HFFc6 (cell line): ENCODE measurements around the gene ELFN1. TPM values are rescaled to one million over a fixed set of nuclear protein-coding genes. Genes with fewer than 3 reads are reported as not detected.

ENCODE experiments used
- DNase-seq: peaks from one replicate; pipeline ENCODE4 v3.0.0-alpha.2; 2018
- H3K27ac Mint-ChIP-seq: 2 replicates; pipeline ENCODE4 v1.8.0; 2020; ENCODE audit warnings: mild to moderate bottlenecking, mixed read lengths
- H3K27me3 Mint-ChIP-seq: 2 replicates; pipeline ENCODE4 v1.8.0; 2021; ENCODE audit warnings: mild to moderate bottlenecking, moderate library complexity, mixed read lengths; ENCODE audit not compliant: insufficient read depth
- H3K36me3 Mint-ChIP-seq: 2 replicates; pipeline ENCODE4 v1.8.0; 2021; ENCODE audit warnings: low read depth, mixed read lengths
- H3K4me1 Mint-ChIP-seq: 2 replicates; pipeline ENCODE4 v1.8.0; 2020; ENCODE audit warnings: low read depth, mixed read lengths
- H3K4me3 Mint-ChIP-seq: 2 replicates; pipeline ENCODE4 v1.8.0; 2020; ENCODE audit warnings: mild to moderate bottlenecking, moderate library complexity, mixed read lengths
- H3K9me3 Mint-ChIP-seq: 2 replicates; pipeline ENCODE4 v1.8.0; 2020; ENCODE audit warnings: mild to moderate bottlenecking, mixed read lengths
- total RNA-seq, 6 experiments: library from RNA; stranded (reverse); fragmentation: NEBNext Ultra II Directional; extraction: Animal tissue kit (Norgen Biotek cat#: 25700); gene quantifications; 2 replicates in 1 of 6; 3 replicates in 5 of 6; pipeline ENCODE4 v1.2.3, GENCODE V29; 2021
- TF ChIP-seq, protein P1 (sequence below): fragments of 200-600 bp; sonication (generic); IDR thresholded peaks from 2 replicates; pipeline ENCODE4 v1.5.0; 2021; ENCODE audit warnings: antibody characterized with exemption, mild to moderate bottlenecking

ELFN1 gene
- total RNA-seq, 6 experiments from 2014 or later, result 1.5 to 4.2 (median 1.6) TPM

DNA sequence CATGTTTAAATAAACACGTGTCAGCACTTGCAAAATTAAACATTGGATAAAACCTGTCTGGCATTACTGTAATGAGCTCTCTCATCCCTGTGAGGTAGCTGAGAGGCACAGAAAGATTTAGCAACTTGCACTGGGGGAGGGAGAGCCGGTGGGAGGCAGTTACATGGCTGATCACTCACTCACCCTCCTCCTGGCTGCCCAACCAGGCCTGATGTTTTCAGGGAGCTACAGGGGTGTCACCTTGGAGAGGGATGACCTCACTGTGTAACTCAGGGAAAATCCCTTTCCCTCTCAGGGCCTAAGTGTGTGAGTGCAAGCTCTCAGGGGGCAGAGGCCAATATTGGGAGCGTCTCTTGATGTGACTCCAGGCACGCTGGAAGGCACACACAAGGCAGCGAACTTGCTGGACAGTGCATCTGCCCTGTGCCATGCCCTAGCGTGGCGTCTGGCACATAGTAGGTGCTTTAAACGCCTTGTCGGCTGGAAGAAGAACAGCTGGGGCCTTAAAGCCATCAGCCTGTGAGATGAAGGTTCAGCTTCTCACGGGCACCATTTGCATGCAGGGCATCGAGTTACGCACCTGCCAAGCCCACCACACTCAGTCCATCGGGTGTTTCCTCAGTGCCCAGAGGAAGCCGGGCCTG, 51.1 kb downstream of the ELFN1 start:
- DNase-seq, result peak; percentile 8
- H3K36me3 Mint-ChIP-seq, result no peaks in the 10 kb centered on the region
- no peak overlapping the region for H3K27ac Mint-ChIP-seq
- peaks cover 3% of the 10 kb centered on the region for H3K27me3 Mint-ChIP-seq
- H3K4me1 Mint-ChIP-seq, result peaks cover 7% of the 10 kb centered on the region; the same call in 1 of the 2 replicates
- H3K9me3 Mint-ChIP-seq, result no peaks in the 10 kb centered on the region
- no peak overlapping the region for H3K4me3 Mint-ChIP-seq
- TF ChIP-seq, protein P1, sequence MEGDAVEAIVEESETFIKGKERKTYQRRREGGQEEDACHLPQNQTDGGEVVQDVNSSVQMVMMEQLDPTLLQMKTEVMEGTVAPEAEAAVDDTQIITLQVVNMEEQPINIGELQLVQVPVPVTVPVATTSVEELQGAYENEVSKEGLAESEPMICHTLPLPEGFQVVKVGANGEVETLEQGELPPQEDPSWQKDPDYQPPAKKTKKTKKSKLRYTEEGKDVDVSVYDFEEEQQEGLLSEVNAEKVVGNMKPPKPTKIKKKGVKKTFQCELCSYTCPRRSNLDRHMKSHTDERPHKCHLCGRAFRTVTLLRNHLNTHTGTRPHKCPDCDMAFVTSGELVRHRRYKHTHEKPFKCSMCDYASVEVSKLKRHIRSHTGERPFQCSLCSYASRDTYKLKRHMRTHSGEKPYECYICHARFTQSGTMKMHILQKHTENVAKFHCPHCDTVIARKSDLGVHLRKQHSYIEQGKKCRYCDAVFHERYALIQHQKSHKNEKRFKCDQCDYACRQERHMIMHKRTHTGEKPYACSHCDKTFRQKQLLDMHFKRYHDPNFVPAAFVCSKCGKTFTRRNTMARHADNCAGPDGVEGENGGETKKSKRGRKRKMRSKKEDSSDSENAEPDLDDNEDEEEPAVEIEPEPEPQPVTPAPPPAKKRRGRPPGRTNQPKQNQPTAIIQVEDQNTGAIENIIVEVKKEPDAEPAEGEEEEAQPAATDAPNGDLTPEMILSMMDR, result no peak

DNA sequence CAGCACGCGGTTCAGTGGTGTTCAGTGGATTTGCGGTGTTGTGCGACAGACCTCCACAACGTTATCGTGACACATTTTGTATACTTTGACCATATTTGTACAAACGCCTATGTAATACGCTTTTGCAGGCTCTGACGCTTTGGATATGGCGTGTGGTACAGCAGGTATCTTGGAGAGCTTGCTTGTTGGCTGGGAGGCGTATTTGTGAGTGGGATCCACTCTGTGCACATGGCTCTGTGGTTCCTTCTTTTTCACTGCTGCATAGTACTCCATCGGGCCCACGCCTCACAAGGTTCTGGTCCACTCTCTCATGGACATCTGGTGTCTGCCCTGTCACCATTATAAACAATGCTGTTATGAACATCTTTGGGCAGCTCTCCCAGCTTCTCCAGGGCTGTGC, 53.2 kb downstream of the ELFN1 start:
- H3K9me3 Mint-ChIP-seq, result peaks cover 1% of the 10 kb centered on the region
- H3K4me3 Mint-ChIP-seq, result no peak overlapping the region
- TF ChIP-seq, protein P1, result no peak
- H3K4me1 Mint-ChIP-seq, result no peaks in the 10 kb centered on the region
- peaks cover 3% of the 10 kb centered on the region for H3K27me3 Mint-ChIP-seq
- H3K36me3 Mint-ChIP-seq, result 0 out of 2 replicates have a peak, but pooled peaks cover under 1% of the 10 kb centered on the region
- DNase-seq, result no peak
- no peak overlapping the region for H3K27ac Mint-ChIP-seq

GRCh38 chr7:1724118-1724910, 54.2 kb downstream of the ELFN1 start:
- no peak for DNase-seq
- H3K4me3 Mint-ChIP-seq, result no peak overlapping the region
- H3K27ac Mint-ChIP-seq, result no peak overlapping the region
- peaks cover 5% of the 10 kb centered on the region for H3K27me3 Mint-ChIP-seq
- TF ChIP-seq, protein P1, result no peak
- H3K36me3 Mint-ChIP-seq, result 0 out of 2 replicates have a peak, but pooled peaks cover 4% of the 10 kb centered on the region
- H3K4me1 Mint-ChIP-seq, result no peaks in the 10 kb centered on the region
- H3K9me3 Mint-ChIP-seq, result peaks cover 5% of the 10 kb centered on the region

GRCh38 chr7:1725199-1725690, 55.2 kb downstream of the ELFN1 start:
- Mint-ChIP-seq H3K9me3 (peaks cover 8% of the 10 kb centered on the region), H3K27me3 (peaks cover 5% of the 10 kb centered on the region), H3K4me3 (no peak overlapping the region), H3K36me3 (peaks cover 7% of the 10 kb centered on the region), H3K4me1 (no peaks in the 10 kb centered on the region), H3K27ac (no peak overlapping the region)
- TF ChIP-seq, protein P1, result no peak
- DNase-seq, result no peak

- Mint-ChIP-seq H3K27ac (no peak overlapping the region), H3K4me1 (no peaks in the 10 kb centered on the region), H3K9me3 (peaks cover 16% of the 10 kb centered on the region), H3K4me3 (no peak overlapping the region), H3K36me3 (peaks cover 14% of the 10 kb centered on the region), H3K27me3 (peaks cover 5% of the 10 kb centered on the region)
- TF ChIP-seq, protein P1, result no peak
- no peak for DNase-seq
Observed at GRCh38 chr7:1725766-1726630, 55.9 kb downstream of the ELFN1 start.
